ENCODE results near the gene PRMT9.

The PRMT9 gene

GRCh38 chr4:147682755-147683154 lies 1.2 kb downstream of the PRMT9 start:
- no peak for DNase-seq (ENCODE audit: low read depth in 4 of 4, low spot score in 1 of 4)

DNA sequence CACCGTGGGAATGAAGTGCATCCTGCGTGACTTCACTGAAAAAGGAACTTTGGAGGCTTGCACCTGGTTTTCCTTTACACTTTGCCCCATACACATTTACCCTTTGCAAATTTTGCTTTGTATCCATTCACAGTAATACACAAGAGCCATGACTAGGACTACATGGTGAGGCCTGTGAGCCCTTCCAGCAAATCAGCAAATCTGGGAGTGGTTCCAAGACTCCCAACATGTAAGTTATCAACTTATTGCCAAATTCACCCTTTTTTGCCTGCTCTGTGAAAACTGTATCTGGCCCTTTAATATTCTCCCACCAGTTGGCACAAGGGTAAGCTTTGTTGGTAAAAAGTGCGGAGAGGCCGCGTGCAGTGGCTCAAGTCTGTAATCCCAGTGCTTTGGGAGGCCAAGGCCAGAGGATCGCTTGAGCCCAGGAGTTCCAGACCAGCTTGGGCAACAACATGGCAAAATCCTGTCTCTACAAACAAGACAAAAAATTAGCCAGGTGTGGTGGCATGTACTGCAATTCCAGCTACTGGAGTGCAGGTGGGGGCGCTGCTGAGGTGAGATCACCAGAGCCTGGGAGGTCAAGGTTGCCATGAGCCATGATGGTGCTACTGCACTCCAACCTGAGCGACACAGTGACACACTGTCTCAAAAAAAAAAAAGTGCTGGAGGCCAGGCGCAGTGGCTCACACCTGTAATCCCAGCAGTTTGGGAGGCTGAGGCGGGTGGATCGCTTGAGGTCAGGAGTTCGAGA lies 5.0 kb downstream of the PRMT9 start:
- no peak for DNase-seq (ENCODE audit: low read depth in 4 of 4, low spot score in 1 of 4)

DNA sequence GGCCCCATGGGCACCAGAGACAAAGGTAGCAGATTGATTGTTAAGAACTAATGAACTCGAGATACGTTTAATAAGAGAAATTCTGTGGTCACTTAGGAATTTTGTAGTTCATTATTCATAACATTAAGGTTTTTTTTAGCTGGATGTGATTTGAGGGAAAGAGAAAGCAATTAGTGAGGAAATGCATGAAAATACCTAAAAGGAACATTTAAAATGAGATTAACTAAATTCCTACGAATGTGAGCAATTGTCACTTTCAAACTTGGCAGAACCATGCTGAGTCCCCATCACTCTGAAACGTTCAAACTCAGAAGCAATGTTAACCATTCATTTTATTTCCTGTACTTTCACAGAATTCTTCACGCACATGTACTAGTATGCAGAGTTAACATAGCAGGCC lies 5.9 kb downstream of the PRMT9 start:
- DNase-seq (ENCODE audit: low read depth in 4 of 4, low spot score in 1 of 4) = no peak

GRCh38 chr4:147674496-147674895 lies 9.5 kb downstream of the PRMT9 start:
- no peak for DNase-seq (ENCODE audit: low read depth in 4 of 4, low spot score in 1 of 4)

DNA sequence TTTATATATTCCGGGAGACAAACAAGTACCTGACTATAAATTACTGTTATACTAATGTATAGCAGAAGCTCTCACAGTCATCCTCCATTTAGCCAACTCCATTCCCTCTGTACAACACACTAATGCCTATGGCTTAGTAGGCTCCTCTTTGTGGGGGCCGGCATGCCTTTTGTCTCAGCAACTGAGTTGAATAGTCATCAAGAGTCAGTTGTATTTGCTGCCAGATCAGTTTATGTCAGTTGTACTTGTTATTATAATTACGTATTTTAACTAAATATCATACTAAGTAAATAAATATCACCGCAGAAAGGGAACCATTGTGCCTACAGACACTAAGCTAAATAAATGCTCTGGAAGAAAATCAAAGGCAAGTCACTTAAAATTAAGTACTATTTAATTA lies 9.9 kb downstream of the PRMT9 start:
- DNase-seq (ENCODE audit: low read depth in 4 of 4, low spot score in 1 of 4) = no peak

DNA sequence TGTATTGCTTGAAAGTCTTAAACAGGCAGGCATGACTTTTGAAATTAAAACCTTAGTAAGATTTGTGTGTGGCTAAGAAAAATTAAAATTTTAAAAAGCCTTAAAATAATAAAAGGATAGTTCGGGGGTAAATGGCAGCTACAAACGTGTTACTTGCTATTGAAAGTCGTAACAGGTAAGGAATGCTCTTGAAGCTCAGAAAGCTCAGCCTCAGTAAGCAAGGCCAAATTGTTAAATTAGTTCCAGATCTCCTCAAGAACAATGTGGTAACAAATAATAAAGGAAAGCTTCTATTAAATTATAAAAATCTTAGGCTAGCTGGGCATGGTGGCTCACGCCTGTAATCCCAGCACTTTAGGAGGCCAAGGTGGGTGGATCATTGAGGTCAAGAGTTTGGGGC lies 25.5 kb downstream of the PRMT9 start:
- no peak for DNase-seq (ENCODE audit: low read depth in 4 of 4, low spot score in 1 of 4)

DNA sequence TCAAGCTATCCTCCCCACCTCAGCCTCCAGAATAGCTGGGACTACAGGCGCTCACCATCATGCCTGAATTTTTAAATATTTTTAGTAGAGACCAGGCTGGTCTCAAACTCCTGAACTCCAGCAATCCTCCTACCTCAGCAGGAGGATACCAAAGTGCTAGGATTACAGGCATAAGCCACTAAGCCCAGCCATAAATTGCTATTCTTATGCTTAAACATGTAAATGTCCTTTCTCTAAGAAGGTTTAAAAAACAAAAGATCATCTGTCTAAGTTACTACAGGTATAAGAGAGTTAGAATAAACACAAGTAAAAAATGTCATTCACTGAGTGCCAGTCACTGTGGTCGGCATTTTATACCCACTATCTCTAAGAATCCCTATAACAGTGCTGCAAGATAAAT lies 28.3 kb downstream of the PRMT9 start:
- no peak for DNase-seq (ENCODE audit: low read depth in 4 of 4, low spot score in 1 of 4)

DNA sequence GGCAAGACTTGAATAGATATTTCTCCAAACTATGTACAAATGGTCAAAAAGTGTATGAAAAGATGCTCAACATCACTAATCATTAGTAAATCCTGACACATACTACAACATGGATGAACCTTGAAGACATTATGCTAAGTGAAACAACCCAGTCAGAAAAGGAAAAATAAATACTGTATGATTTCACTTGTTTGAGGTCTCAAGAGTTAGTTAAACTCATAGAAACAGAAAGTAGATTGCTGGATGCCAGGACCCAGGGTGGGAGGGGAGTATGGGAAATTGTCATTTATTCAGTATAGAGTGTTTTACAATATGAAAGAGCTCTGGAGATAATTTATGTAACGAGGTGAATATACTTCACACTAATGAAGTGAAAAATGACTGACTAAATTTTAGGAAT lies 32.4 kb downstream of the PRMT9 start:
- no peak for DNase-seq (ENCODE audit: low read depth in 4 of 4, low spot score in 1 of 4)

- no peak for DNase-seq (ENCODE audit: low read depth in 4 of 4, low spot score in 1 of 4)
Measured at GRCh38 chr4:147648656-147649055, 35.3 kb downstream of the PRMT9 start.

DNA sequence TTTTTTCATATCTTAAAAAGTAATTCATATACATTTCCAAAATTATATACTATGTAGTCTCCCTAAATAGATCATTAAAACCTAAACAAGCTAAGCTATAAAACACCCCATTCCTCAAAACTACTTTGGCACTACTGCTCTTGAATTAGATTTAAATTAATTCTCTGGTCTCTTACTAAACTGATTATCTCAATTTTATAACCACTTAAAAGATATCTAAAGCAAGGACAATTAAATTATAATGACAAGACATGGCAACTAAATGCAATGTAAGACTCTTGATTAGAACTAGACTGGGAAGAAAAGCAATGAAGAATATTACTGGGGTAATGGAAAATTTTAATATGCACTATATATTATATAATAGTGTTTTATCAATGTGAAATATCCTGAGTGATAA lies 38.9 kb downstream of the PRMT9 start:
- no peak for DNase-seq (ENCODE audit: low read depth in 4 of 4, low spot score in 1 of 4)

- no peak for DNase-seq (ENCODE audit: low read depth in 4 of 4, low spot score in 1 of 4)
Measured at GRCh38 chr4:147644471-147644870, 39.5 kb downstream of the PRMT9 start.

DNA sequence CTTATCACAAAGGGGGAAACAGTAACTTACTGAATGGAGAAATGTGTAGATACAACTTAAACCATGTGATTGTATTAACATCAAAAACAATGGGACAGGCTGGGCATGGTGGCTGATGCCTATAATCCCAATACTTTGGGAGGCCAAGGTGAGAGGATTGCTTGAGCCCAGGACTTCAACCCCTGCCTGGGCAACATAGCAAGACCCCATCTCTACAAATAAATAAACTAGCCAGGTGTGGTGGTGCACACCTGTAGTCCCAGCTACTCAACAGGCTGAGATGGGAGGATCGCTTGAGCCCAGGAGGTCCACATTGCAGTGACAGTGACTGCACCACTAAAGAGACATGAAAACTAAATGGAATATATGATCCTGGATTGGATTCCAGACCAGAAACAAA lies 40.3 kb downstream of the PRMT9 start:
- DNase-seq (ENCODE audit: low read depth in 4 of 4, low spot score in 1 of 4) = no peak

DNA sequence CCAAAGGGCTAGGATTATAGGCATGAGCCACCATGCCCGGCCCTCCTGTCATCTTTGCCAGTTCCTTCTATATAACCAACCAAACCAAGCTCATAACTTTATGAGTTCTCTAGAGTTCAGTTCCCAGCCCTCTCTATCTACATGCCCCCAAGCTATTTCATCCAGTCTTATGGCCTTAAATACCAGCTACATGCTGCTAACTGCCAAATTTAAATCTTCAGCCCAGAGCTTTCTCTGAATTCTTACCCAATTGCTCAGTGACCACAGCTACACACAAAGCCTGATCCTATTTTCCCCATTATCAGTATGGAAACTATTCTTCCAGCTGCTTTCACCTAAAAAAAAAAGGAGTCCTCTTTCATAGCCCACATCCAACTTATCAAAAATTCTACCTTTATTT lies 43.6 kb downstream of the PRMT9 start:
- no peak for DNase-seq (ENCODE audit: low read depth in 4 of 4, low spot score in 1 of 4)

DNA sequence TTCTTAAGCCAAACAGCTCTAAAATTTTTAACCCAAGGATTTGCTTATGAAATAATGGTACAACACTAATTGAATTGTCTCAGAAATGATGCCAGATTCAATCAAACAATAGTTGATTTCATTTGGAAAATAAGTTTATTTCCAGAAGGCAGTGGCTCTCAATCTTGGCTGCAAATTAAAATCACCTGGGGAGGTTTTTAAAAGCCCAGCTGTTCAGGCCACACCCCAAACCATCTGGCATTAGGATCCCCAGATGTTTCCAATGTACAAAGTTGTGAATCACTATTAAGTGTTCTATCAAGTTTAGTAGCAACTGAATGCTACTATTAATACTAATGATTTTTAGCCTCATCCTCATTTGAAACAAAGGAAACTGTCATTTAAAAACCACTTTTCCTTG lies 44.6 kb downstream of the PRMT9 start:
- DNase-seq (ENCODE audit: low read depth in 4 of 4, low spot score in 1 of 4) = no peak

DNA sequence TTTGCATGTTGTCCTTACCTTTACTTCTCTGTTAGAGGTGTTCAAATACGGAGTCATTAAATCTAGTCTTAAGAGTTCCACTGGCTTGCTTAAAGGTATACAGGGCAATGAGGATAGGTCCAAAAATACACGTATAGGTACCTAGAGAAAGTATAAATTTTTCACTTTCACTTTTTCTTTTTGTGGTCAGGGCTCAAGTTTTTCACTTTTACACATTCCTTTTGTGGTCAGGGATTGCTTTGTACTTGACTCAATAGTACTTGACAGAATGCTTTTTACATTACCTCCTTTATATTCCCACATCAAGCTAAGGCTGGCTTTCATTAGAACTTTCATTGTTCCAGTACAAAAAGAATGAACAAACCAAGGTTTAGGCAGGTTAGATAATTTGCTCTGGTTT lies 45.0 kb downstream of the PRMT9 start:
- no peak for DNase-seq (ENCODE audit: low read depth in 4 of 4, low spot score in 1 of 4)

DNA sequence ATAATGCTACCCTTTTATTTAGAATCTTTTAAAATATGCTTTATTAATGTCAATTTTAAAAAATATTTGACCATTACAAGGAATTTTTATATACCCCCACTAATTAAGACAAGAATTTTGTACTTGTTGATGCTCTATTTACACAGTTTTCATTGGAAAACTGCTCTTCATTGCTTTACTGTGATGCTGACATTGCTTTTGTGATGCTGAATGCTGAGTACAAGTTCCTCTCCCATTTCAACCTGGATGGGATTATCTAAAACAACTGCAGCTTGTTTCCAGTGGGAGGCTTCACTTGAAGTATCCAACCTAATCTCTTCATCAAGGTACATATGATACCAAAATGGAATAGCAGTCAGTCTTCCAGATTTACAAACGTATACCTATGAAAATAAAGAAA lies 45.6 kb downstream of the PRMT9 start:
- no peak for DNase-seq (ENCODE audit: low read depth in 4 of 4, low spot score in 1 of 4)

- DNase-seq (ENCODE audit: low read depth in 4 of 4, low spot score in 1 of 4) = no peak
Measured at GRCh38 chr4:147635348-147635747, 48.6 kb downstream of the PRMT9 start.

DNA sequence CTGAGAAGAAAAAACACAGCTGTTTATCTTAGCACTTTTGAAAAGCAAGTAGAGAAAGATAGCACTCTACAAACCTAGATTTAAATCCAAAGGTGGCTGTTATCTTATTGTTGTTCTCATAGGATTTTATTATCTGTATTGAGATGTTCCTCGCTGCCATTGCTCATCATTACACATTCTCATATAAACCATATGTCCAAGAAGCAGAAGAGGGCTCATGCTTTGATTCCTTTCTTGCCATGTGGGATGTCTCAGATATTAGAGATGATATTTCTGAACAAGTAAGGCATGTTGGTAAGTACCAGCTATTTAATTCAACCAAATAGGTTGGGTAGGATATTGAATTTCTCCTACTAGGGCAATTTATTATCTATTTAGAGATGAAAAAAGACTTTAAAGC lies 50.3 kb downstream of the PRMT9 start:
- no peak for DNase-seq (ENCODE audit: low read depth in 4 of 4, low spot score in 1 of 4)

DNA sequence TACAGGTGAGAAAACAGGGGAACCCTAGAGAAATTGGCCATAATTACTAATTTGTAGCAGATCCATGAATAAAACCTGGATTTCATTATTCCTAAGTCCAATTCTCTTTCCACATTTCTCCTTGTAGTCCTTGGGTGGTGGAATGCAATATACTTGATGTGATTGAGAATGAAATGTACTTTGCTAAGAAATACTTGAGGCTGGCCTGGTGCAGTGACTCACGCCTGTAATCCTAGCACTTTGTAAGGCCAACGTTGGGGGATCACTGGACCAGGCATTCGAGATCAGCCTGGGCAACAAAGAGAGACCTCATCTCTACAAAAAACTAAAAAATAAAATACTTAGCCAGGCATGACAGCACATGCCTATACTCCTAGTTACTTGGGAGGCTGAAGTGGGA lies 50.9 kb downstream of the PRMT9 start:
- DNase-seq (ENCODE audit: low read depth in 4 of 4, low spot score in 1 of 4) = no peak

- DNase-seq (ENCODE audit: low read depth in 4 of 4, low spot score in 1 of 4) = no peak
Measured at GRCh38 chr4:147629783-147630730, 53.9 kb downstream of the PRMT9 start.

- DNase-seq (ENCODE audit: low read depth in 4 of 4, low spot score in 1 of 4) = no peak
Measured at GRCh38 chr4:147628415-147628814, 55.5 kb downstream of the PRMT9 start.

- DNase-seq (ENCODE audit: low read depth in 4 of 4, low spot score in 1 of 4) = no peak
Measured at GRCh38 chr4:147626903-147627302, 57.1 kb downstream of the PRMT9 start.

Data from stimulated activated CD4-positive, alpha-beta T cell treated with anti-CD3 and anti-CD28 coated beads, Interleukin-1b, Interleukin-23, amount 100 ng/mL, for 24 hours (primary cell).